Vagina (tissue), 2 donors: ENCODE results near the gene DUSP23. TPM values are rescaled to one million over a fixed set of nuclear protein-coding genes. Genes with fewer than 3 reads are reported as not detected.

Source experiments
- DNase-seq, 2 donors: peaks; one replicate each; pipeline ENCODE4 v3.0.0-alpha.2; 2017; ENCODE audit errors: extremely low spot score in 2 of 2
- H3K27ac ChIP-seq: fragments of 200-600 bp; sonication (generic); one replicate; pipeline ENCODE4 v1.5.1; 2019
- H3K27me3 ChIP-seq: fragments of 200-600 bp; sonication (generic); one replicate; pipeline ENCODE4 v1.5.1; 2019
- H3K36me3 ChIP-seq, 2 donors: fragments of 200-600 bp; sonication (generic); one replicate each; pipeline ENCODE4 v1.5.1; 2017 to 2019
- H3K4me1 ChIP-seq: fragments of 200-600 bp; sonication (generic); one replicate; pipeline ENCODE4 v1.5.1; 2019
- H3K4me3 ChIP-seq, 2 donors: fragments of 200-600 bp; sonication (generic); 1 replicate in 1 of 2; 2 replicates in 1 of 2; pipeline ENCODE4 v1.5.1; 2016 to 2019
- H3K9me3 ChIP-seq: fragments of 200-600 bp; sonication (generic); one replicate; pipeline ENCODE4 v1.5.1; 2019
- POLR2A ChIP-seq, 2 donors: fragments of 450-650 bp; IDR thresholded peaks; one replicate each; pipeline ENCODE4 v1.6.1; 2017; ENCODE audit warnings: antibody characterized with exemption in 2 of 2, mild to moderate bottlenecking in 2 of 2, moderate library complexity in 2 of 2
- POLR2AphosphoS5 ChIP-seq, 2 donors: sonication (generic); formaldehyde crosslinking; IDR thresholded peaks; one replicate each; pipeline ENCODE4 v1.9.0; 2017; ENCODE audit warnings: antibody characterized with exemption in 2 of 2, mild to moderate bottlenecking in 2 of 2, low read depth in 1 of 2; ENCODE audit not compliant: insufficient read depth in 1 of 2
- intact Hi-C: fragments of 100-400 bp; cut with DNase I; formaldehyde crosslinking; loops from one replicate; pipeline ENCODE4 v1.15.1; 2023
- total RNA-seq: library from RNA; depleted of rRNA; stranded (reverse); fragments of >200 nt; gene quantifications from one replicate; pipeline ENCODE4 v1.2.3, GENCODE V29; 2016
- TF ChIP-seq, protein P1 (sequence below), 3 experiments: fragments of 450-650 bp in 2 of 3; fragments of 200-600 bp in 1 of 3; sonication (generic) in 1 of 3; IDR thresholded peaks; one replicate each; pipeline ENCODE4 v1.5.1; 2017 to 2019; ENCODE audit warnings: antibody characterized with exemption in 3 of 3, mild to moderate bottlenecking in 2 of 3, moderate library complexity in 2 of 3

The DUSP23 gene
- total RNA-seq, 1 donor from 2014 or later, result 106 TPM

DNA sequence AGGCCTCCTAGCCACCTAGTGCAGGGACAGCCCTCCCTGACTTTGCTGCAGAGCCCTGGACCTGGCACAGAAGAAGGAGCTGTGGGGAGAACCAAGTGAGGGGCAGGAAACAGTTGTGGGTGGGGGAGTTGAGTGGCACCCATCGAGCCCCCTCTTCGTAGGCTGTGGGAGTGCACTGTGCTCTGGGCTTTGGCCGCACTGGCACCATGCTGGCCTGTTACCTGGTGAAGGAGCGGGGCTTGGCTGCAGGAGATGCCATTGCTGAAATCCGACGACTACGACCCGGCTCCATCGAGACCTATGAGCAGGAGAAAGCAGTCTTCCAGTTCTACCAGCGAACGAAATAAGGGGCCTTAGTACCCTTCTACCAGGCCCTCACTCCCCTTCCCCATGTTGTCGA is 1.2 kb downstream of the DUSP23 start:
- Histone ChIP-seq H3K36me3 (no peaks in the 10 kb centered on the region), H3K27ac (no peak overlapping the region), H3K27me3 (no peaks in the 10 kb centered on the region), H3K4me3 (peak overlapping the region; percentile 79 to 91), H3K4me1 (peaks cover 18% of the 10 kb centered on the region), H3K9me3 (no peaks in the 10 kb centered on the region)
- intact Hi-C loops, result no loop called here
- TF ChIP-seq, protein P1, sequence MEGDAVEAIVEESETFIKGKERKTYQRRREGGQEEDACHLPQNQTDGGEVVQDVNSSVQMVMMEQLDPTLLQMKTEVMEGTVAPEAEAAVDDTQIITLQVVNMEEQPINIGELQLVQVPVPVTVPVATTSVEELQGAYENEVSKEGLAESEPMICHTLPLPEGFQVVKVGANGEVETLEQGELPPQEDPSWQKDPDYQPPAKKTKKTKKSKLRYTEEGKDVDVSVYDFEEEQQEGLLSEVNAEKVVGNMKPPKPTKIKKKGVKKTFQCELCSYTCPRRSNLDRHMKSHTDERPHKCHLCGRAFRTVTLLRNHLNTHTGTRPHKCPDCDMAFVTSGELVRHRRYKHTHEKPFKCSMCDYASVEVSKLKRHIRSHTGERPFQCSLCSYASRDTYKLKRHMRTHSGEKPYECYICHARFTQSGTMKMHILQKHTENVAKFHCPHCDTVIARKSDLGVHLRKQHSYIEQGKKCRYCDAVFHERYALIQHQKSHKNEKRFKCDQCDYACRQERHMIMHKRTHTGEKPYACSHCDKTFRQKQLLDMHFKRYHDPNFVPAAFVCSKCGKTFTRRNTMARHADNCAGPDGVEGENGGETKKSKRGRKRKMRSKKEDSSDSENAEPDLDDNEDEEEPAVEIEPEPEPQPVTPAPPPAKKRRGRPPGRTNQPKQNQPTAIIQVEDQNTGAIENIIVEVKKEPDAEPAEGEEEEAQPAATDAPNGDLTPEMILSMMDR (IDR thresholded peaks at IDR 0.05), result no peak
- no peak for TF ChIP-seq POLR2A (IDR thresholded peaks at IDR 0.05)
- no peak for TF ChIP-seq POLR2AphosphoS5 (IDR thresholded peaks at IDR 0.05; ENCODE audit: insufficient read depth in 1 of 2, low read depth in 1 of 2)
- DNase-seq, result no peak

DNA sequence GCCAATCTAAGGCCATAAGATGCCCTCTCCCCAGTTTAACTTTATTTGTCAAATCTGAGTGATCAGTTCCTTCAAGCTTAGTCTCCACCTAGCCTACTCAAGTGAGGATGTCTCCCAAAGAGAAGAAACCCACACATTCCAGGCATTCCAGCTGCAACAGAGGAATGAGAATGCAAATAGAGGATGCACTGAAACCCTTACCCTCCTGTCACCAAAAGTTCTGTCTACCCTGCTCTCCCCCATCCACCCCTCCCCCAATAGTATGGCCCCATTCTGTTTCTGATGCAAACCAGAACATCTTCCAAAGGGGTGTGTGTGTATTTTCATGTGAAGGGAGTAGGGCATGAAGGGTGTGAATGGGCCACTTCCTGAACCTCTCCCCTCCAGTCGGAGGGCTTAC is 3.0 kb downstream of the DUSP23 start:
- no peak for TF ChIP-seq POLR2A (IDR thresholded peaks at IDR 0.05)
- TF ChIP-seq, protein P1 (IDR thresholded peaks at IDR 0.05), result no peak
- no peak for TF ChIP-seq POLR2AphosphoS5 (IDR thresholded peaks at IDR 0.05; ENCODE audit: insufficient read depth in 1 of 2, low read depth in 1 of 2)
- Histone ChIP-seq H3K4me1 (peaks cover 18% of the 10 kb centered on the region), H3K27ac (no peak overlapping the region), H3K36me3 (no peaks in the 10 kb centered on the region), H3K27me3 (no peaks in the 10 kb centered on the region), H3K4me3 (no peak overlapping the region), H3K9me3 (no peaks in the 10 kb centered on the region)
- intact Hi-C loops, result no loop called here
- DNase-seq, result no peak

DNA sequence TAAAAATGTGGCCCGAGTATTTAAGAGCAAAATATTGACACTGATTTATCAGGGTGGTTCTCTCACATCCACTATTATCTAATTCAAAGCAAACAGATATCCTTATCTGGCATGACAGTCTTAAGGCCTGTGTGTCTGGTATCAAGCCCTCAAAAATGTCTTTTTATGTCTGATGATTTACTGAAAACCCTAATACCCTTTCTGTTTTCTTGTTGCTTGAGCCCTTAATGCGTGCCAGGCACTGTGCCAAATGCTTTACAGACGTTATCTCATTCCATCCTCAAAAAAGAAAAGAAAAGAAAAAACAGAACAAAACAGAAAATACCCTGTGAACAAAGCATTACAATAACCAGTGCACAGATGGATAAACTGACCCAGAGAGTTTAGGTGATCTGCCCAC is 5.7 kb downstream of the DUSP23 start:
- intact Hi-C loops, result no loop called here
- TF ChIP-seq, protein P1 (IDR thresholded peaks at IDR 0.05), result no peak
- no peak for TF ChIP-seq POLR2AphosphoS5 (IDR thresholded peaks at IDR 0.05; ENCODE audit: insufficient read depth in 1 of 2, low read depth in 1 of 2)
- no peak for TF ChIP-seq POLR2A (IDR thresholded peaks at IDR 0.05)
- no peaks in the 10 kb centered on the region for H3K9me3 ChIP-seq

DNA sequence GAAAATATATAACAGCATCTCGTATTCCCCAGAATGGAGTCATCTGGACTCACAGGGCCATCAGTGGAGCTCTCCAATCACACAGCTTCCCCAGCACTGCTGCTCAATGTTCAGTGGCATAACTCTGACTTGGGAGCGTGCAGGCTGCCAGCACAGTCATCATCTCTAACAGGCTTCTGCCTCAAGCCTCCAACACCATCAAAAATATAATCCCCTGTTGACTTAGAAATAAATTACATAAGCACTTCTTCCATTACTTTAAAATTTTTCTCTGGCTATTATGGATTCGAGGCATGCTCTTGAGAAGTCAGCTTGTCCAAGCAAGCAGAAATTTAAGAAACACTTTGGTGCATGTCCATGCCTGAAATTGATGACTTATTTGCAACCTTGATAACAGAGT is 6.2 kb downstream of the DUSP23 start:
- TF ChIP-seq POLR2AphosphoS5 (IDR thresholded peaks at IDR 0.05; ENCODE audit: insufficient read depth in 1 of 2, low read depth in 1 of 2), result peak in 1 of 2 donors; percentile 9
- TF ChIP-seq, protein P1 (IDR thresholded peaks at IDR 0.05), result no peak
- TF ChIP-seq POLR2A (IDR thresholded peaks at IDR 0.05), result no peak
- DNase-seq, result no peak
- no peak overlapping the region for H3K27ac ChIP-seq
- intact Hi-C loops, result no loop called here
- H3K36me3 ChIP-seq, result no peaks in the 10 kb centered on the region
- no peaks in the 10 kb centered on the region for H3K27me3 ChIP-seq
- H3K9me3 ChIP-seq, result no peaks in the 10 kb centered on the region
- H3K4me3 ChIP-seq, result no peak overlapping the region
- peaks cover 9% of the 10 kb centered on the region for H3K4me1 ChIP-seq

More for the DNA sequence above, 5.7 kb downstream of the DUSP23 start:
- no peak overlapping the region for H3K4me3 ChIP-seq
- peaks cover 9% of the 10 kb centered on the region for H3K4me1 ChIP-seq
- H3K27ac ChIP-seq, result no peak overlapping the region
- H3K36me3 ChIP-seq, result no peaks in the 10 kb centered on the region
- no peaks in the 10 kb centered on the region for H3K27me3 ChIP-seq
- no peak for DNase-seq

DNA sequence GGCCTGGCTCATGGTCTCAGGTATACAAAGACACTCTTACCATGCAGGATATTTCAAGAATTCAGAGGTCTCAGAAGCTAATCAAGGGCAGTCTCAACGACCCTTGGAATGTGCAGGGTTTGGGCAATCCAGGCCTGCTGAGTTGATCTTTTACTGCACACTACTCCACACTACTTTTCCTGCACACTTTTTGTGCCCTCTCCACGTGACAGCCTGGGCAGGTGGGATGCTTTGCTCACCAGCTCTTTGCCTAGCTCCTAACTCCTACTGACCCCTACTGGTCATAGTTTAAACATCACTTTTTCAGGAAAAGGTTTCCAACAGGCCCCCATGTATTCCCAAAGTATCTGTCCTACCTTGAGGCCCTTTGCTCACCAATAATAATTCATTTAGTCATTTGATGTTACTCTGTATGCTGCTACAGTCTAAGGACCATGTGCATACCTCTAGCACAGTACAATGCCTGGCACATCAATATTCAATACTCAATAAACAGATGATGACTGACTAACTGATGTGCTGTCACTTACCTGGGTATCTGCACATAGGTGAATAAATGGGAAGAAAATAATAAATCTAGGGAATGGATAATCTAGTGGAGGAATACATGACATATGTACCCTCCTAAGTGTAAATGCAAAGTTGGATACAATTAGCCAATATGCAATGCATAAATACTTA is 9.6 kb downstream of the DUSP23 start:
- H3K4me1 ChIP-seq, result peaks cover 9% of the 10 kb centered on the region

More for the DNA sequence above, 9.6 kb downstream of the DUSP23 start:
- no peak overlapping the region for H3K27ac ChIP-seq
- intact Hi-C loops, result loop anchor here (10.0 kb wide), 1 partner anchor 154 kb away; the partner anchor contains the start of gene IGSF9
- no peaks in the 10 kb centered on the region for H3K27me3 ChIP-seq
- no peaks in the 10 kb centered on the region for H3K36me3 ChIP-seq
- TF ChIP-seq, protein P1 (IDR thresholded peaks at IDR 0.05), result peak in 1 of 3 experiments; percentile 35
- TF ChIP-seq POLR2A (IDR thresholded peaks at IDR 0.05), result no peak
- DNase-seq, result no peak
- no peak overlapping the region for H3K4me3 ChIP-seq
- no peaks in the 10 kb centered on the region for H3K9me3 ChIP-seq
